Upper lobe of left lung (tissue), 4 donors: ENCODE results near the gene POLA1.

Source experiments
- EP300 ChIP-seq, 4 donors: sonication (generic); formaldehyde crosslinking; IDR thresholded peaks; one replicate each; pipeline ENCODE4 v1.5.1; 2017; ENCODE audit warnings: antibody characterized with exemption in 4 of 4, control low read depth in 2 of 4
- POLR2A ChIP-seq, 4 donors: fragments of 450-650 bp; IDR thresholded peaks; one replicate each; pipeline ENCODE4 v1.5.1; 2016 to 2017; ENCODE audit warnings: antibody characterized with exemption in 4 of 4, mild to moderate bottlenecking in 2 of 4
- POLR2AphosphoS5 ChIP-seq, 2 donors: sonication (generic); formaldehyde crosslinking; IDR thresholded peaks; one replicate each; pipeline ENCODE4 v1.5.1; 2017; ENCODE audit warnings: antibody characterized with exemption in 2 of 2
- TF ChIP-seq, protein P1 (sequence below), 6 experiments: fragments of 450-650 bp in 4 of 6; fragments of 200-600 bp in 2 of 6; sonication (generic) in 2 of 6; IDR thresholded peaks; one replicate each; pipeline ENCODE4 v1.5.1; 2016 to 2019; ENCODE audit warnings: antibody characterized with exemption in 6 of 6

DNA sequence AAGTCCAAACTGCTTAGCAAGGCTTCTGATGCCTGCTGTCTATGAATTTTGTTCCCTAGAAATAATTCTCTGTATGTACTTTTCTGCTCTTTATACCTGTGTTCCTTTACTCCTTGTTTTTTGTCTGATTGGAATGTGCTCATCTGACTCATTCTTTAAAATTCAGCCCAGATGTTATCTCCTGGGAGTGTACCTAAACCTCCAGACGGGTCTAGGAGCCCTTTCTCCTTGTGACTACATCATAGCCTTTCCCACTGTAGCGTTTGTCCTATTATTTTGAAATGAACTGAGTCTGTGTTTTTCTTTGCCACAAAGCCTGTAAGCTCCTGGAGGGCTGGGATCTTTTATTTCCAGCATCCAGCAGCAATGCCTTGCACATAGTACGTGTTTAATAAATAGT, 26.3 kb downstream of the POLA1 start:
- TF ChIP-seq, protein P1, sequence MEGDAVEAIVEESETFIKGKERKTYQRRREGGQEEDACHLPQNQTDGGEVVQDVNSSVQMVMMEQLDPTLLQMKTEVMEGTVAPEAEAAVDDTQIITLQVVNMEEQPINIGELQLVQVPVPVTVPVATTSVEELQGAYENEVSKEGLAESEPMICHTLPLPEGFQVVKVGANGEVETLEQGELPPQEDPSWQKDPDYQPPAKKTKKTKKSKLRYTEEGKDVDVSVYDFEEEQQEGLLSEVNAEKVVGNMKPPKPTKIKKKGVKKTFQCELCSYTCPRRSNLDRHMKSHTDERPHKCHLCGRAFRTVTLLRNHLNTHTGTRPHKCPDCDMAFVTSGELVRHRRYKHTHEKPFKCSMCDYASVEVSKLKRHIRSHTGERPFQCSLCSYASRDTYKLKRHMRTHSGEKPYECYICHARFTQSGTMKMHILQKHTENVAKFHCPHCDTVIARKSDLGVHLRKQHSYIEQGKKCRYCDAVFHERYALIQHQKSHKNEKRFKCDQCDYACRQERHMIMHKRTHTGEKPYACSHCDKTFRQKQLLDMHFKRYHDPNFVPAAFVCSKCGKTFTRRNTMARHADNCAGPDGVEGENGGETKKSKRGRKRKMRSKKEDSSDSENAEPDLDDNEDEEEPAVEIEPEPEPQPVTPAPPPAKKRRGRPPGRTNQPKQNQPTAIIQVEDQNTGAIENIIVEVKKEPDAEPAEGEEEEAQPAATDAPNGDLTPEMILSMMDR (IDR thresholded peaks at IDR 0.05), result no peak
- TF ChIP-seq POLR2AphosphoS5 (IDR thresholded peaks at IDR 0.05) (no peak), POLR2A (IDR thresholded peaks at IDR 0.05) (no peak), EP300 (IDR thresholded peaks at IDR 0.05) (no peak)
